Eye (tissue), 1 donor: ENCODE measurements around the gene FOXA2.
"Not testable (repeated sequence)": the region's sequence is repeated elsewhere in the genome, so short reads cannot be mapped to it uniquely, and the experiment has no call there.

Experiments
- DNase-seq: peaks from one replicate; pipeline ENCODE4 v3.0.0-alpha.2; 2015

Gene FOXA2

DNA sequence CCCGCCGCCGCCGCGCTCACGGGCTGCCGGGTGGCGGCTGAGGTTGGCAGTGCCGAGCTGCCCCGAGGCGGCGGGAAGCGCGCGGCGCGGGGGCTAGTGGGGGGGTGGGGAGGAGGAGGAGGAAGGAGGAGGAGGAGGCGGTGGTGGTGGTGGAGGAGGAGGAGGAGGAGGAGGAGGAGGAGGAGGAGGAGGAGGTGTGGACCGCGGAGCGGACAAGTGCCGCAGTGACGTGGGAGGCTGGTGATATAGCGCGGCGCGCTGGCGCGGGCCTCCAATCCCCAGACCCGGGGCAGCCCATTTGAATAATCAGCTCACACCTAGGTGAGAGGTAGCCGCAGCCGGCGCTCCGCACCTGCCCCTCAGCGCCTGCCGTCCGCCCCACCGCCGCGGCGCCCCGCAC lies at the start of gene FOXA2:
FOXA2 (minus strand) TSS at position 51 of the 400 bp plus-strand sequence. CDS start 294 bp downstream, outside the sequence.
- no peak for DNase-seq

DNA sequence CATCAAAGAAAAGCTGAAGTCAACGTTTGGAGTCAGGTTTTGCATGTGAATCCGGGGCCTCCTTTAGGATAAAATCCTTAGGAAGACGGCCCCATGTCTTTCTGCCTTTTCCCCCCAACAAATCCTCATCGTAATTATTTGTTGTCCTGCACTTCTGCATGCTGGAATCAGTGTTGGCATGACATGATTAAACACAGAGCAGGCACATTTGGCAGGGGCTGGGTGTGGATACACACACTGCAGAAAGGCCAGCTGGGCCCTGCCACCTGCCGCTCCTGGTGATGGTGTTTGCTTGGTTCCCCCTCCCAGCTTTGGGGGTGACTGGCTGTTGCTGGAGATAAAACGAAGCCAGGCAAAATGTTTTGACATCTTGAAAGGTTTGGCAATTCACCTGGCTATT lies 46.3 kb upstream of the FOXA2 start:
- DNase-seq = no peak

DNA sequence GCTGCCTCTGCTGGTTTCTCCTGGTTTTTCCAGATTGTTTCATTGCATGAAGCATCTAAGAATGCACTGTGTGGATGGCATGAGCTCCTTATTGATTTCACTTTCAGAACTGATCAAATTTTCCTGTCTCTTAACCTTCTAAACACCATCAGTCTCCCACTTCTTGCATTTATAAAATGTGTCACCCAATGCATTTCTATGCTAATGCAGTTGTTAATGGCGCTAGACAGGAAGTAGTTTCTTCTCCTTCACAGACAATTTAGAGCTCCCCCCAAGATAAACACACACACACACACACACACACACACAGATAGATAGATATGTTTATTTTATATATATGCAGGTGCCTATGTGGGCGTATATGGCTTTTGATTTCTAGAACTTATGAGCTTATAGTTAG lies 45.6 kb upstream of the FOXA2 start:
- DNase-seq = no peak

DNA sequence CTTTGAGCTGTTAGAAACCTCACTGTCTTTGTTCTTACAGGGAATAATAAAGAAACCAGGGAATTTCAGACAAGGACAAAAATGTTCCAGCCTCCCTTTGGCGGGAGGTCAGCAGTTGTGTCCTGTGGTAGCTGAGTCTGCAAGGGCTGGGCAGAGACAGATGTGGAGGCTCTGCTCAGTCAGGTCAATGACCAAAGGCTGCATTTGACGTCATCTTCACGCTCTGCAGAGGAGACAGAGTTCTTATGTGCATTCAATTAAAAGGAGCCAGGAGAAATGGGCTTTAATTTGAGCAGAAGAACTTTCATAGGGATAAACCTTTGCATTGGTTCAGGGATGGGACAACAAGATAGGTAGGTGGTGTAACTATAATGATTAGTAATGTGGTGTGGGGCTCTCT lies 45.1 kb upstream of the FOXA2 start:
- no peak for DNase-seq

DNA sequence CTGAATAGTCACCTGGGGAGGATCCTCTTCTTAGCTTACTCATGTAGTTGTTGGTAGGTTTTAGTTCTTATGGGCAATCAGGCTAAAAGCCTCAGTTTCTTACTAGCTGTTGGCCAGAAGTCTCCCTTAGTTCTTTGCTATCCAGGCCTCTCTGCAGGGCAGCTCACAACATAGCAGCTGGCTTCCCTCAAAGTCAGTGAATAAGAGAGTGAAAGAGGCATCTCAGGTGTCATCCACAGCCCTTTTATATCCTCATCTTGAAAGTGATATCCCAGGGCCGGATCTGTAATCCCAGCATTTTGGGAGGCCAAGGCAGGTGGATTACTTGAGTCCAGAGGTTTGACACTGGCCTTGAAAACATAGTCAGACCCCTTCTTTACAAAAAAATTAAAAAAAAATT lies 42.1 kb upstream of the FOXA2 start:
- DNase-seq = no peak

DNA sequence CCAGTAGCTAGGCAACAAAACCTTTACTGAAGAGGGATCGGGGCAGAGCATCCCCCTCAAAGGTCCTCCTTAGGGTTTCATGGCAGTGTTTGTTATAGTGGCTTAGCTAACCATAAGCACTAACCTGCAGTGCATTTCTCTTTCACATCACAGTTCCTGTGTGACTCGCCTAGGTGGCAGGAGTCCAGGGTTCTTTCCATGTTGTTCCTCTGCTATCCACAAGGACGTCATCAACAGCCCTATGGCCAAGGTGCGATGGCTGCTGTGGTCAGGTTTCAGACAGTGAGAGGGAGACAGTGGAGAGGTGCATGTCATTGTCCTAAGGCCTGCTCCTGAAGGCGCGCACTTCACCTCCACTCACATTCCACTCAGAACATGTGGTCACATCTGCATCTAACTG lies 38.8 kb upstream of the FOXA2 start:
- no peak for DNase-seq

DNA sequence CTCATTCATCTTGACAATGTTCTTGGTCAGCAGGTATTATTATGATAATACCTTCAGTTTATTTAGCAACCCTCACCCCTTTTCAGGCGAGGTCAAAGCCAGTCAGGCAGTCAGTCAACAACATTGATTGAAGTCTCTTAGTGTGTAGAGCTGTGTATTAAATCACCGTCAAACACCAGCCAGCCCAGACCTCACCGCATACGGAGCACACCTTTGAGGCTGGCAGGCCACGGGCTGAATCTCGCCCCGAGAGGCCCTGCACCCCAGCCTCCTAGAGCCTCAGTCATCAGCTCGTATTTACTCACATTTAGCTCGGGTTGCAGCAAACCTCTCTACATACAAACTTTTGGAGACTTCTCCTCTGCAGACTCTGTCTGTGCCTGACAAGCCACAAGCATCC lies 36.0 kb upstream of the FOXA2 start:
- no peak for DNase-seq

DNA sequence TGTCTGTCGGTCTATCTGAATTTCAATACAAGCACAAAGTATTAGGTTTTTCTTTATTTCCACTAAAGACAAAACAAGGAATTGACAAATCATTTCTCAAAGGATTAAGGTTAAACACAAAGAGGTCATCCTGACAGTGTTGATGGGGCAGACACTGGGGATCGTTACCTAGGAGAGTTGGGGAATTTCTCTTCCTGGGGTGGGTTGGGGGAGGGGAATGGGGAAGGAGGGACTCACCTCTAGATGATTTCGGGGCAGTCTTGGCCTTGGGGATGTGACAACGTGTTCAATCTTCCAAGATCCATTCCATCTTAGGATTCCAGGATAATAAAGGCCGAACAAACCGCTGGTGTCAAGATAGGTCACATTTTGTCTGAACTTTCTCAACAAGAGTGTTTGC lies 35.4 kb upstream of the FOXA2 start:
- DNase-seq = no peak

DNA sequence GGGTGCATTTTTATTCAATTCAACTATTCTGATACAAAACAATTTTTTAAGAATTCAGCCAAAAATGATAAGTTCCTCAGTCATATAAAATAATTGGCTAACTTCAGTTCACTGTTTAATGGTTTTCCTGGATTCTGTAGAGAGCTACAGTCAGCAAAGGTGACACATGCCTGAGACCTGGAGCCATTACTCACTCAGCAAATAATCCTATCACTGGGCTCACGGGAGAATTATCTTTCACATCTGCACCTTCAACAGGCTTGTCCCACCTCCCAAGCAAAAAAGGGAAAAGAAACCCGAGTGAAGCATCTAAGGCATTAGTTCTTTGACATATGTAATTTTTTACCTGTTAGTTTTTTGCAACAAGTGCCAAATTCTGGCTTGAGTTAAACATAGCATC lies 34.9 kb upstream of the FOXA2 start:
- no peak for DNase-seq

DNA sequence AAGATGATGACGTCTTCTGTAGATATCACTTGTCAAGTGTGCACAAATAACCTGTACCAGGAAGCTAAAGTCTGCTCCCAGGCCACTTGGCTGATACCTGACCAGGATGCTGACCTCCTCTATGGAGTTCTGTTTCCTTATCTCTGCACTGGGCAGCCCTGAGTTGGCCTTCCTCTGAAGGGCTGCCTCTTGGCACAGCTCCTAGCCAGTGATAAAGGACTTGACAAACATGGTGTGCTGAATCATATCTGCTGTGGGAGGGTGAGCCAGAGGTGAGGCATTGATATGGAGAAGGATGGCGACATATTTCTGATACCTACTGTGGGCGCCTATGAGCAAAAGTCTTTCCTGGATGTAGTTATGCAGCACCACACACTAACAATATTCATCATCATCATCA lies 32.8 kb upstream of the FOXA2 start:
- no peak for DNase-seq

DNA sequence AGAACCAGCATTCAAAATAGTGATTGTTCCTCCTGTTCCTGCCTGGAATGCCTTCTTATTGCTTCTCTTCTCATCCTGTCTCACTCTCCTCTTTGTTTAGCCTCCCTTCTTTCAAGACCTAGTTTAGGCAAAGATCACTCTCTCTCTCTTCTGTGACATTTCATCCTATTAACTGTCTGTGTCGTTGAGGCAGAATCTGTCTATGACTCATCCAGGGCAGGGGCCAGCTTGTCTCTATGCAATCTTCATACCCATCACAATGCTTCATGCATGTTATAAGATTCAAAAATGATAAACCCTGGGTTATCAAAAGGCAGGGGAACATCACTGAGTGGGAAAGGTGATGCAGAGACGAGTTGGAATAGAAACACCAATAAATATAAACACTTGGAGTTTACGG lies 32.2 kb upstream of the FOXA2 start:
- DNase-seq = no peak

DNA sequence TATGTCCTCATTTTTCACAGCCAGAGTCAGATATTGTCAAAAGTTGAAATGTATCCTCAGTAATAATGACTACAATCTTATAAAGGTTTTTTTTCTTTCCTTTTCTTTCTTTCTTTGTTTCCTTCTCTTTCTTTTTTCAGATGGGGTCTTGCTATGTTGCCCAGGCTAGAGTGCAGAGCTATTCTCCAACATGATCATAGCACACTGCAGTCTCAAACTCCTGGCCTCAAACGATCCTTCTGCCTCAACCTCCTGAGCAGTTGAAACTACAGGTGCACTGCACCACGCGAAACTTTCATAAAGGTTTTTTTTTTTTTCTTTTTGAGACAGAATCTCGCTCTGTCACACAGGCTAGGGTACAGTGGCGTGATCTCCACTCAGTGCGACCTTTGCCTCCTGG lies 31.1 kb upstream of the FOXA2 start:
- DNase-seq = no peak

DNA sequence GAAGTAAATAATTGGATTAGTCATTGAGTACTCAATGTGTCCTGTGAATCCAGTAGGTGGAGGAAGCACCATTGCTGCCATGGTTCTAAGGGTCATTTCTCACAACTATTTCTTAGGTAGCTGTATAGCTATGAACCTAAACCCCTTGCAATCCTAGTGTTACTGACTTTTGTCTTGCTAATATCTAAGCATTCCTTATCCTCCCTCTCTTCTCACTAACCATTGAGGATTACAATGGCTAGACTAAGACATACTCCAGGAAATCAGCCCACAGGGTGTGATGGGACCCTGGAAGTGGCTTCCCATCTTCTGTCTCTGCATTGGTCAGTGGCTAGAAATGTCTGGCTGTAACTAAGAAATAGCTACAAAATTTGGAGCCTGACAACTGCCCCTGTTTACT lies 27.3 kb upstream of the FOXA2 start:
- DNase-seq = no peak

DNA sequence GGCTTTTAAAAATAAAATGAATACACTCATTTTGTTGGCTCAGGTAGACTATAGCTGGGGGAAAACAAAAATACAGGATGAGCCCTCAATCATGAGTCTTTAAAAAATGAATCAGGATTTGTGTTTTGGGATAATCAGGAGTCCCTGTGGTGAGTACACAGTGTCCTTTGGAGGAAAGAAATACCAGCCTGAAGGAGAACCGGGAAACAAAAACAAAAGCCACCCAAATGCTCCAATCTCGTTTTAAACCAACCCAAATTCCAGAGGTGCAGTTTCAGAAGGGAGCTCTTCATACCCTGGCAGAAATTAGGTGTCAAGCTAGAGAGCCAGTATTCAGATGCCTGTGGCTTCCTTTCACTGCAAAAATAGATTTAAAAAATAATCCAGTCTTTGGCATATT lies 23.3 kb upstream of the FOXA2 start:
- DNase-seq = no peak

DNA sequence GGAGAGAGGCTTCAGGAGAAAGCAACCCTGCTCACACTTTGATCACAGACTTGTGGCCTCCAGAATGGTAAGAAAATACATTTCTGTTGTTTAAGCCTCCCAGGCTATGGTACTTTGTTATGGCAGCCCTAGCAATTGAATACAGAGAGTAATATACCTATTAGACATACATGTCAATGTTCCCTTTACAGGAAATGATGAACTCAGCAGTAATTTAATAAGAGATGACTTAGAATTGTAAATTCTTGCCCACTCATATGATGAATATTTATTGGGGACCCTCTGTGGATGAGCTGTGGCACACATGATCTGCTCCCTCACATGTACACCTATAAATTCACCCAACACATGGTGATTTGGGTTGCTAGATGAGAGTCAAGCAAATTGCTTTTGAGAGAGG lies 20.4 kb upstream of the FOXA2 start:
- no peak for DNase-seq

DNA sequence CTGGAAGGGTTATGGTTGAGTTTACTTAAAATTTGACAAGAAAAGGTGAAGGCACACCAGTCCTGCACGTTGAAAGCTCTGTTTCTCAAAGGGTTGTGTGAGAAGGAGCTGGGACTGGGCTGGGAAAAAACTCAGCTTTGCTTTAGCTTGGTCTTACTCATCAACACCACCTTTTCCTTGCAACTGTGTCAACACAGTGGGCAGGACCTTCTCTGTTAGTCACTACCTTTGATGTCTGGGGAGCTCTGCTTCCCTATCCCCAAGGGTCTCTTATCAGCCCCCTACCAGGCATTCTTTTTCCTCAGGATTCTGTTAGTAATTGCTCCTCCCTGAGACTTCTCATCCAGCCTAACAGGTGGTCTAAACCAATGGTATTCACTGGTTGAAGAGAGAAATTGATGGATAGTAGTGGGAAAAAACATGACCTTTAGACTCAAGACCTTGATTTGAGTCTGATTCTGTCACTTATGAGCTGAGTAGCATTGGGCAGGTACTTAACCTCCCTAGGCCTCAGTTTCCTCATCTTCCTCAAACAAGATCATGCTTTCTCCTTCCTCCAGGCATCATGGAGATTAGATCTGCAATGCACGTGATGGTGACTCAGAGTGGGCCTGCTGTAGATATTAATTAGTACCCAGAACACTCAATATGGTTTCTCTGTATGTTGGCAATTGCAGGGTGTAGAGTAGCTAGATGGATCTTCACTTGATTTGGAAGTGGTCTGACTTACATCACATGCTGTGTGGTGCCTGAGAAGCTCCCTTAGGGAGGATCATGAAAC lies 17.2 kb upstream of the FOXA2 start:
- DNase-seq = no peak

DNA sequence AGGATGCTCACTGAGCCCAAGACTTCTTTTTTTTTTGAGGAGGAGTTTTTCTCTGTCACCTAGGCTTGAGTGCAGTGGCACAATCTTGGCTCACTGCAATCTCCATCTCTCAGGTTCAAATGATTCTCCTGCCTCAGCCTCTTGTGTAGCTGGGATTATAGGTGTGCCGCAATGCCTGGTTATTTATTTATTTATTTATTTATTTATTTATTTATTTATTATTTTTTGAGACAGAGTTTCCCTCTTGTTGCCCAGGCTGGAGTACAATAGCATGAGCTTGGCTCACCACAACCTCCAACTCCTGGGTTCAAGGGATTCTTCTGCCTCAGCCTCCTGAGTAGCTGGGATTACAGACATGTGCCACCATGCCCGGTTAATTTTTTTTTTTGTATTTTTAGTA lies 14.9 kb upstream of the FOXA2 start:
- DNase-seq = not testable (repeated sequence)

DNA sequence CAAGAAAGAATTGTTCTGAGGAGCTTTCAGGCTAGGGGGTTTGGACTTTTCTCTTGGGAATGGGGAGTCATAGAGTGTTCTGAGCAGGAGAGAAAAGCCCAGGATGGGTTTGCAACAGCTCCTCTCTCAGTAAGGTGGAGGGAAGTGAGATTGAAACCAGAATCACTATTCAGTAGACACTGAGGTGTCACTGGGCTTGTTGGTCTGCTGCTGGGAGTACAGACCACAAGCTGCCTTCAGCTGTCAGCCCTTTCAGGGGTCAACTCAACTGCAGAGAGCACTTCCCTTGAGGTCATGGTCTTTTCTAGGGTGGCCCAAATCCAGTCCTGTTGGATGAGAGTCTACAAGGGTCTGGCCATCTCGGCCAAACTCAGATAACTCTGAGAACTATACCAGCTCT lies 12.9 kb upstream of the FOXA2 start:
- DNase-seq = no peak

DNA sequence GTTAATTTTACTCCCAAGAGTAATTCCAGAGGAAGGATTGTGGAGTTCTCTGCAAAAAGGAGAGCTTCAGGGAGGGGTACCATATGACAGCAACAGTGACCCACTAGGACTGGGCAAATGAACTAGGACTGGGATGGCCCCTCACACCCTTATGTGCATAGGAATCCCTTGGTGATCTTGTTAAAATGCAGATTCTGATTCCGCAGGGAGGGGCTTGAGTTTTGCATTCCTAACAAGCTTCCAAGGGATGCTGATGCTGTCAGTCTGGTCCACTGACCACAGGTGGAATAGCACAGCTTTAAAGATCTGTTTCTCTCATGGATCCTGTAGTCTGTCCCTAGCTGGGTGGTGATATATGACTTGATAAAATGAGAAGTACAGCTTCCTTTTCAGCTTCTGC lies 6.3 kb upstream of the FOXA2 start:
- no peak for DNase-seq

DNA sequence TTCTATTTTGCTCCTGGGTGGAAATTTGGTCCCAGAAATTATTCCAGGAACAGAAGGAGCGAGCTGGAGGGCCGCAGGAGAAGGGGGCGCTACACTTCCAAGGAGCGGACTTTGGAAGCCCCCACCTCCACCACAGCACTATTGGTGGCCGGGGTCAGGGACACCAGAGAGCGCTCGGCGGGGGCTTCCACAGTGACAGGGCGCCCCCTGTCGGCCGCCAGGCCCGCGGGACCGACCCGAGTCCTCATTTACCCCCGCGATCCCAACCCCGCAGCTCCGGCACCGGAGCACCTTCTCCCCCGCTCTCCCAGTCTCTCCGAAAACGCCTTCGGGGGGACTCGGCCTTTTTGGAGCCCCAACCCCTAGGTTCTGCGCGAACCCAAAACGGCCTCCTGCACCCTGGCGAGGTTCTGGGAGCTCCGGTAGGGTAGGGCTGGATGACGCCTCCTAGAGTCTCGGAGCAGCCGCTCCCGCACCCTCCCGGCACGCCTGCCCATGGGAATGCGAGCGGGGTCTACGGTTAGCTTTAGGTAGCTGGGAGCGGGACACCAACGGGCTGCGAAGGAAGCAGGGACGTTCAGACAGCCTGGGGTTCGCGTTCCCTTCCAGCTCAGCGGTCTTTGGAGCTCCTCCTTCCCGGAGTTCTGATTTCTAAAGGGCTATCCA lies 2.4 kb upstream of the FOXA2 start:
- peak; percentile 65 for DNase-seq

DNA sequence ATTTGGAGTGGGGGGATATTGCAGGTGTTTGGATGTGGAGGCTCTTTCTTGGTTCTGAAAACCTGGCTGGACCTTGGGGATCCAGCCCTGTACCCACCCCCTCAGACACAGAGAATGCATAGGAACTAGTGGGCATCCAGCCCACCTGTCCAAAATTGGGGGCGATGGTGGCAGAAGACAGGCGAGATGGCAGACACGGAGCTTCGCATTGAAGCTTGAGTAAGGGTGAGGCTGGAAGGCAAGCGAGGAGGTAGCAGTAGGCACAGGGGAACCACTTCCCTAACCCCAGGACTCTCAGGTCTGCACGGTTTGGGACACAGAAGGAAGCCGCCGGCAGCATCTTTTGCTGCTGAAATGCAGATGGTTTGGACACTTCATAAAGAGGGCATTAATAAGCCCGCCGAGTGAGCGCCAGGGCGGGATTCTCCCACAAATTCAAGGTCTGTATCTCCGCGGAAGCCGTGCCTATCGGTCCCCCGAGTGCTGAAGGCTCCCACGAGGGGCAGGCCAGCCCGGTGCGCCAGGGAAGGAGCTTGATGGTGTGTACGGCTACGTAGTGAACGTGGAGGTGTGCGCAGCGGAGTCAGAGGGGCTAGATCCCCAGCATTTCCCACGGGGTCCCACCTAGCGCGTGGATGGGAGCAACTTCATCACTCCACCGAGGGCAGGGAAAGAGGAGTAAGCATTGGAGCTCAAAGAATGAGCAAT lies 1.6 kb upstream of the FOXA2 start:
- DNase-seq = peak; percentile 37

DNA sequence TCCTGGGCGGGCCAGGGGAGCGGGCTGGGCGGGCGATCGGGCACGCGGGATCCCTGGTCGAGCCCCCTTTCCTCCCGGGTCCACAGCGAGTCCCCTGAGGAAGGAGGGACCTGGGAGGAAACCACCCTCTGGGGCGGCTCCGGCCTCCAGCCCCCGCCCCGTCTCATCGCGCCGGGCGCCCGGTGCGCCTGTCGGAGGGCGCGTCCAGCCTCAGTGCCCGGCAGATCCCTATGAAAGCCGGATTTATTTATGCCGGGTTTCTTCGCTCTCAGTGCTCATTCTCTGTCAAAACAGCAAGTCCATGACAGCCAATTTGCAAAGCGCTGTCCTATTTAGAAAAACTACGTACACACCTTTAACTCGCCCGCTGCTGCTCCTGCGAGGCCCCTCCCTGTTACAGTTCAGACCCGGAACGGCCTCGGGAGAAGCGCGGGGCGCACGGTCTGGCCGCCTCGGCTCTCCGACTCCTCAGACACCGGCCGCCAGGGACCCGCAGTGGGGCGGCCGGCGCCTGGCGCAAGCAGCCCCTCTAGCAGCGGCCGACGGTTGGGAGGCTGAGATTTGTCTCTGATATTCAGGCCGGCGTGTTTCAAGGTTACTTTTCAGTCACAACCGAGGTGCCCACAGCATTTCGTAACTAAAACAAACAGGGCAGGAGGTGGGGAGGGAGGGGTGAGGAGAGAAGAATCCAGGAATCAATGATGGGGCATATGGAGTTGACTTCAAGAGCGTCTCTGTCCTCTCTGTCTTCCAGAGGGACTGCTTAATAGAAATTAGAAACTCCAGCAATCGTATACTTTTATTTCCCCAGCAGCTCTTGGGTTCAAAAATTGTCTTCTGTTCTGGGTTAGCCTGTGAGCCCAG lies 782 bp upstream of the FOXA2 start:
- DNase-seq = peak; percentile 47
